Measurements from ENCODE around the gene BID. TPM values are rescaled to one million over a fixed set of nuclear protein-coding genes. Genes with fewer than 3 reads are reported as not detected.

The BID gene
- total and polyA plus RNA-seq, 2 of the 4 experiments (the other 2 are of a cell fraction): 69.5 to 240 TPM

DNA sequence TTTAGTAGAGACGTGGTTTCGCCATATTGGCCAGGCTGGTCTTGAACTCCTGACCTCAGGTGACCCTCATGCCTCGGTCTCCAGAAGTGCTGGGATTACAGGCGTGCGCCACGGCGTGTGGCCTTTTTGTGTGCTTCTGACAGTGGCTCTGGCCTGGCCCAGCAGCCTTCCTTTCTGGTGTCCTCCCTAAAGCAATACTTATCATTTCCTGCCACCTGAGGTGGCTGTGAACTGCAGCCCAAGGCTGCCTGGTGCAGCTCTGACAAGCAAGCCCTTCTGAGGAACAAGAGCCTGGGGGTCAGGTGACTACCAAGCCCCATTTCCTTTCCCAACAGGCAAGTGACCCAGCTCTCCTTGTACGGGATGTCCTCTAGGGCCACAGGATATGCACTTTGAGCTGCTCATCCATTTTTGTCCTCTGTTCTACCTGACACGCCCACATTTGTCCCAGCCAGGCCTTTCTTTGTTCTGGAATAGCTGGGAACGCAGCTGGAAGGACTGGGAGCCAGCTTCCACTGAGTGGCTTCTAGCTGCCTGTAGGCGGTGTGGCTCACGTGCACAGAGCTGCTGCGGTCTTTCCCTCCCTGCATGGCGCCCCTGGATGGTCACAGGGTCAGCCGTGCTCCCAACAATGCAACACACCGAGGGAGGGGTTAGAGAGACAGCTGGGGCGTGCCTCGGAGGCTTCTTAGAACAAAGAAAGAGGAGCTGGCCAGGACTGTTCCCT is 12.3 kb upstream of the BID start:
- Histone ChIP-seq H4K8ac (ENCODE audit: low read depth in 2 of 2, low read length in 2 of 2) (no peak overlapping the region), H3K79me1 (ENCODE audit: low read depth in 1 of 2, low read length in 2 of 2) (no peaks in the 10 kb centered on the region), H3K4me1 (ENCODE audit: control insufficient read depth, insufficient read depth, low read length) (peaks cover 8% of the 10 kb centered on the region), H3K27me3 (ENCODE audit: control insufficient read depth, insufficient read depth, low read length) (no peaks in the 10 kb centered on the region), H3K4ac (ENCODE audit: low read depth, low read length) (no peak overlapping the region), H3K18ac (ENCODE audit: low read depth, low read length) (no peak overlapping the region), H3K23ac (ENCODE audit: low read depth, low read length) (no peak overlapping the region), H3K4me3 (ENCODE audit: insufficient read depth, low read depth, low read length) (no peak overlapping the region), H4K91ac (ENCODE audit: insufficient read depth, low read depth, low read length) (no peak overlapping the region), H4K5ac (ENCODE audit: low read depth, low read length) (no peak overlapping the region), H3K9me1 (ENCODE audit: insufficient read depth, low read length) (peaks cover 3% of the 10 kb centered on the region), H3K27ac (ENCODE audit: insufficient read depth, low read length) (no peak overlapping the region), H3K14ac (replicated peaks; ENCODE audit: low read depth, low read length) (no peak overlapping the region), H2BK5ac (ENCODE audit: low read depth, low read length, poor library complexity, severe bottlenecking) (no peak overlapping the region), H3K9ac (ENCODE audit: low read depth, low read length) (no peak overlapping the region), H3K36me3 (ENCODE audit: control insufficient read depth, insufficient read depth, low read length) (peaks cover 21% of the 10 kb centered on the region), H3K9me3 (ENCODE audit: control insufficient read depth, insufficient read depth, low read length) (no peaks in the 10 kb centered on the region), H2BK15ac (ENCODE audit: low read depth, low read length) (no peak overlapping the region), H2AK5ac (ENCODE audit: low read depth, low read length) (no peak overlapping the region; the same call in 1 of the 2 replicates), H2BK20ac (ENCODE audit: low read depth, low read length) (no peak overlapping the region), H2BK120ac (ENCODE audit: low read depth, low read length) (no peak overlapping the region), H2AK9ac (replicated peaks; ENCODE audit: low read depth, low read length, poor library complexity) (peak overlapping the region; percentile 92), H3K56ac (ENCODE audit: extremely low read depth, insufficient read depth, low read length) (no peak overlapping the region), H4K20me1 (ENCODE audit: insufficient read depth, low read length) (no peaks in the 10 kb centered on the region), H3K4me2 (ENCODE audit: low read depth, low read length) (no peak overlapping the region), H2AFZ (replicated peaks; ENCODE audit: low read length, poor library complexity) (peak overlapping the region; percentile 15)
- DNase-seq (no peak), ATAC-seq (ENCODE audit: low read depth) (no peak)
- BruUV-seq (replicated peaks): no TSS peak
- in situ Hi-C loops (cut with MboI; ENCODE audit: low sequenced_read_pairs): no loop called here
- TF ChIP-seq CHD1 (IDR thresholded peaks at IDR 0.05; ENCODE audit: low read depth, low read length): no peak
- no peak for TF ChIP-seq MAZ (IDR thresholded peaks at IDR 0.05; ENCODE audit: borderline replicate concordance, low read depth, low read length)
- TF ChIP-seq BHLHE40 (IDR thresholded peaks at IDR 0.05; ENCODE audit: low read depth, low read length): peak; percentile 29; the same call in 1 of the 2 replicates
- TF ChIP-seq MXI1 (IDR thresholded peaks at IDR 0.05; ENCODE audit: borderline replicate concordance, low read depth, low read length): no peak
- TF ChIP-seq, protein P1, sequence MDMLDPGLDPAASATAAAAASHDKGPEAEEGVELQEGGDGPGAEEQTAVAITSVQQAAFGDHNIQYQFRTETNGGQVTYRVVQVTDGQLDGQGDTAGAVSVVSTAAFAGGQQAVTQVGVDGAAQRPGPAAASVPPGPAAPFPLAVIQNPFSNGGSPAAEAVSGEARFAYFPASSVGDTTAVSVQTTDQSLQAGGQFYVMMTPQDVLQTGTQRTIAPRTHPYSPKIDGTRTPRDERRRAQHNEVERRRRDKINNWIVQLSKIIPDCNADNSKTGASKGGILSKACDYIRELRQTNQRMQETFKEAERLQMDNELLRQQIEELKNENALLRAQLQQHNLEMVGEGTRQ (IDR thresholded peaks at IDR 0.05; ENCODE audit: low read depth, low read length): no peak
- TF ChIP-seq CEBPB (IDR thresholded peaks at IDR 0.05; ENCODE audit: low read depth, low read length): no peak
- no peak for TF ChIP-seq POLR2A (IDR thresholded peaks at IDR 0.05; ENCODE audit: low read depth, low read length)
- intact Hi-C loops (cut with micrococcal nuclease): loop anchor here (10.0 kb wide), 1 partner anchor 232 kb away; no protein-coding TSS in a partner anchor
- ChIA-PET POLR2A (ENCODE audit: unreplicated experiment) (no interaction called here), CTCF (interaction anchor here (1.5 kb wide), 2 partner anchors 45 to 290 kb away, joined by 5 to 10 read pairs; no protein-coding TSS in a partner anchor)
- WGBS, 2 experiments (ENCODE audit: extremely low coverage in 2 of 2, insufficient read length in 1 of 2): 74% methylated on average over 9 of the region's 18 CpGs; no CpG with 5 or more reads in 1 of the 2 experiments
- dilution Hi-C loops (cut with HindIII; ENCODE audit: low sequenced_read_pairs, unreplicated experiment): no loop called here
